ENCODE measurements around the gene CEP250.
"Not testable (repeated sequence)": the region's sequence is repeated elsewhere in the genome, so short reads cannot be mapped to it uniquely, and the experiment has no call there.

CEP250 gene

DNA sequence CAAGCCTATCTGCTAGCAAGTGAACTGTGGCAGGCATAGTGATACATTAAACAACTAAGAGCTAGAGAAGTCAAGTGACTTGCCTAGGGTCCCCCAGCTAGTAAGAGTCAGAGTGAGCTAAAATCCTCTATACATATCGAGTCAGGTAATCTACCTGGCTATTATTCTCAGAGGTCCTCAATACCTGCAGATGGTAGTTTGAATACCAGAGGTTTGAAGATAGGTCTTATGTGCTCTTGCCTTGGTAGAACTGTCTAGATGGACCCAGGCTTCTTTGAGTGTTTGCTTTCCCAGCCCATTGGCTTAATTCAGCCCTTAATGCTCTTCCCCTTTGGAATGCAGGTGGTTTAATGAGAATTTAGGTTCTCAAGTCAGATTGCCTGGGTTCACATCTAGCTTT is 87.6 kb downstream of the CEP250 start:
- FAIRE-seq (no peak), DNase-seq (ENCODE audit: insufficient read length, low spot score) (no peak)
- TF ChIP-seq, protein P1, sequence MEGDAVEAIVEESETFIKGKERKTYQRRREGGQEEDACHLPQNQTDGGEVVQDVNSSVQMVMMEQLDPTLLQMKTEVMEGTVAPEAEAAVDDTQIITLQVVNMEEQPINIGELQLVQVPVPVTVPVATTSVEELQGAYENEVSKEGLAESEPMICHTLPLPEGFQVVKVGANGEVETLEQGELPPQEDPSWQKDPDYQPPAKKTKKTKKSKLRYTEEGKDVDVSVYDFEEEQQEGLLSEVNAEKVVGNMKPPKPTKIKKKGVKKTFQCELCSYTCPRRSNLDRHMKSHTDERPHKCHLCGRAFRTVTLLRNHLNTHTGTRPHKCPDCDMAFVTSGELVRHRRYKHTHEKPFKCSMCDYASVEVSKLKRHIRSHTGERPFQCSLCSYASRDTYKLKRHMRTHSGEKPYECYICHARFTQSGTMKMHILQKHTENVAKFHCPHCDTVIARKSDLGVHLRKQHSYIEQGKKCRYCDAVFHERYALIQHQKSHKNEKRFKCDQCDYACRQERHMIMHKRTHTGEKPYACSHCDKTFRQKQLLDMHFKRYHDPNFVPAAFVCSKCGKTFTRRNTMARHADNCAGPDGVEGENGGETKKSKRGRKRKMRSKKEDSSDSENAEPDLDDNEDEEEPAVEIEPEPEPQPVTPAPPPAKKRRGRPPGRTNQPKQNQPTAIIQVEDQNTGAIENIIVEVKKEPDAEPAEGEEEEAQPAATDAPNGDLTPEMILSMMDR (IDR thresholded peaks at IDR 0.05; ENCODE audit: insufficient read depth, missing control alignments) = no peak

DNA sequence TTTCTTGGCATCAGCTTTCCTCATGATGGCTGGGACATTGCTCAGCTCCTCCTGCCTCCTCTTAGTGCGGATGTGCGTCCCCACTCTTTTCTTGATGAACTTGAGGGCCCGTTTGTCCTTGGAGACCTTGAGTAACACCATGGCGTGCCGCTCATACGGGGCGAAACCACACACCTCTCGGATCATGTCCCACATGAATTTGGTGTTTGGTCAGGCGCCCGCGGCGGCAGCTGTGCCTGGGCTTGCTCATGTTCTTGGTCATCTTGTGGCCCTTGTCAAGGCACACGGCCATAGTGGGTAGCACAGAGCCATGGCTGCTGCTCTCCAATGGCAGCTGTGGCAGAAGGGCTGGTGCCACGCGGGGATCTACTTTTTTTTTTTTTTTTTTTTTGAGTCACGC is 89.0 kb downstream of the CEP250 start:
- no peak for DNase-seq (ENCODE audit: insufficient read length, low spot score)
- TF ChIP-seq, protein P1 (IDR thresholded peaks at IDR 0.05; ENCODE audit: insufficient read depth, missing control alignments) = no peak
- FAIRE-seq = no peak

DNA sequence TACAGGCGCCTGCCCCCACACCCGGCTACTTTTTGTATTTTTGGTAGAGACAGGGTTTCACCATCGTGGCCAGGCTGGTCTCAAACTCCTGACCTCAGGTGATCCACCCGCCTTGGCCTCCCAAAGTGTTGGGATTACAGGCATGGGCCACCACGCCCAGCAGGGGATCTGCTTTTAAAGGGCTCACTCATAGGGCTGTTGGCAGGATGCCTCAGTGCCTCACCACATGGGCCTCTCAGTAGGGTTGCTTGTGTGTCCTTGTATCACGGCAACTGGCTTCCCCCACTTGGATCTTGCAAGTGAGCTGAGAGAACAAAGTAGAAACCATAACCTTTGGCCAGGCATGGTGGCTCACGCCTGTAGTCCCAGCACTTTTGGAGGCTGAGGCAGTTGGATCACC is 89.5 kb downstream of the CEP250 start:
- not testable (repeated sequence) for DNase-seq (ENCODE audit: insufficient read length, low spot score)

DNA sequence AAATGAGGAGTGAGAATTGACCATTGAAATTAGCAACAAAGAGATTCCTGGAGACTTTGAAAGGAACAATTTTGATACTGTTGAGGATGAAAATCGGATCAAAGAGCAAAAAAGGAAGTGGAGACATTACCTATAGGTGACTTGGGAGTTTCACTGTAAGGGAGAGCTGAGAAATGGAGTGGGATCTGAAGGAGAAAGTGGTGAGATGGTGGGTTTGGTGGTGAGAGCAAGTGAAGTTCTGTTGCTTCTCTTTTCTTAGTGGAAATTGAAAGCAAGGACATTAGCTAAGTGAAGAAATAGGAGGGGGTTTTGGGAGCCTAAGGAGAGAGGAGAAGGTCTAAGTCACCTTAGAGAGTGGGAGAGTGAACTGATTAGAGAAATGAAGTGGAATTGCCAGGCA is 90.7 kb downstream of the CEP250 start:
- TF ChIP-seq, protein P1 (IDR thresholded peaks at IDR 0.05; ENCODE audit: insufficient read depth, missing control alignments) = no peak
- DNase-seq (ENCODE audit: insufficient read length, low spot score) = peak; percentile 2
- FAIRE-seq = no peak

More for the DNA sequence above, 89.5 kb downstream of the CEP250 start:
- not testable (repeated sequence) for FAIRE-seq

DNA sequence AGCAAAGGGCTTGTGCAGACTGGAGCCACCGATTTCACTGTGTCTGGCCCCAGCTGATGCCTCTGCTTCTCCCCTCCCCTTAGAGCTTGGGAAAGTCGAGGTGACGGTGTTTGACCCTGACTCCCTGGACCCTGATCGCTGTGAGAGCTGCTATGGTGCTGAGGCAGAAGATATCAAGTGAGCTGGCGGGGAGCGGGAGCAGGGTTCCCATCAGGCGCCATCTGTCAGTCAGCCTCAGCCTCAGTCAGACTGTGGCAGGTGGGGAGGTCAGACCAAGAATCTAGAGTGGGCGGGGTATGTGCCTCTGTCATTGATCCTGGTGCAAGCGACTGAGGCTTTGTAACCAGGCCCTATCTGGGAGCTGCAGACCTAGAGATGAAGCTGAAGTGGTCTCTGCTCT is 91.9 kb downstream of the CEP250 start:
- TF ChIP-seq, protein P1 (IDR thresholded peaks at IDR 0.05; ENCODE audit: insufficient read depth, missing control alignments) = no peak
- FAIRE-seq = no peak
- DNase-seq (ENCODE audit: insufficient read length, low spot score) = peak; percentile 7

DNA sequence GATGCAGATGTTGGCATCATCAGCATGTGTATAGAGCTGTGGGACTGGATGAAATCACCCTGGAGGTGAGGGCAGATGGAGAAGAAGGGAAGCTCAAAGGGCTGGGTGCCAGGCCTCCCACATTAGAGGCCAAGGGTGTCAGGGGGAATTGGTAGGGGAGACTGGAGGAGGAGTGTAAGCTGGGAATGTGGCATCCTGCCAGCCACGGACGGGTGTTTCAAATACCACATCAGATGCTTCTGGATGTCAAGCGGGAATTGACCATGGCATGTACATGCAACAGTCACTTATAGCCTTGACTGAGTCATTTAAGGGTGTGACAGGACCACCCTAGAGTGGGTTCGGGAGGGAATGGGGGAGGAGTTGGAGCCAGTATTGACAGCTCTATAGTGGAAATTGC is 96.1 kb downstream of the CEP250 start:
- DNase-seq (ENCODE audit: insufficient read length, low spot score) (no peak), FAIRE-seq (no peak)
- TF ChIP-seq, protein P1 (IDR thresholded peaks at IDR 0.05; ENCODE audit: insufficient read depth, missing control alignments) = no peak

DNA sequence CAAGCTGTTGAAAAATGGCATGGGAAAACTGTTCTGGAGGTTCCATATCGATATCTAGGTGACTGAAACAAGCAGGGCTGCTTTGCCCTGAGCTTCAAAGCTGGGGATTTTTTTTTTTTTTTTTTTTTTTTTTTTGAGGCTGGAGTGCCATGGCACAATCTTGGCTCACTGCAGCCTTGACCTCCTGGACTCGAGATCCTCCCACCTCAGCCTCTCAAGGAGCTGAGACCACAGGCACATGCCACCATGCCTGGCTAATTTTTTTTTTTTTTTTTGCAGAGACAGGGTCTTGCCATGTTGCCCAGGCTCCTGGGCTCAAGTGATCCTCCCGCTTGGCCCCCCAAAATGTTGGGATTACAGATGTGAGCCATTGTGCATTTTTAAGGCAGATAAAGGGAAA is 97.5 kb downstream of the CEP250 start:
- DNase-seq (ENCODE audit: insufficient read length, low spot score) (no peak), FAIRE-seq (no peak)
- TF ChIP-seq, protein P1 (IDR thresholded peaks at IDR 0.05; ENCODE audit: insufficient read depth, missing control alignments) = no peak

DNA sequence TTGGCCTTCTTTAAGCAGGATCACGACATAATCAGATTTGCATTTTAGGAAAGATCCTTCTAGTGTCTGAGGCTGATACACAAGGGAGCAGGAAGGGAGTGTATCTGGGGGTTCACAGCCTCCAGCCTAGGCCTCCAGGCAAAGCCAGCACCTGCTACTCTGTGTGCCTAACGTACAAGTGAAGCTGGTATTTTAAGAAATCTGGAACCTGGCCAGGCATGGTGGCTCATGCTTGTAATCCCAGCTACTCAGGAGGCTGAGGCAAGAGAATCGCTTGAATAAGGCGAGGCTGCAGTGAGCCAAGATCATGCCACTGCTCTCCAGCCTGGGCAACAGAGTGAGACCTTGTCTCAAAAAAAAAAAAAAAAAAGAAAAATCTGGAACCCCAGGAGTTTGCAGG is 100.1 kb downstream of the CEP250 start:
- not testable (repeated sequence) for FAIRE-seq
- peak; percentile 34 for DNase-seq (ENCODE audit: insufficient read length, low spot score)

Measured in D721Med (cell line).